ENCODE data around the gene C2CD2L.

Gene C2CD2L

GRCh38 chr11:119116235-119116594, 9.1 kb downstream of the C2CD2L start:
- ATAC-seq, result no peak
- TF ChIP-seq ZNF565 (CRISPR knock-in tag; conservative IDR thresholded peaks at IDR 0.05; ENCODE audit: low read depth), result no peak

GRCh38 chr11:119116601-119117000, 9.5 kb downstream of the C2CD2L start:
- TF ChIP-seq CSDC2 (CRISPR knock-in tag; IDR thresholded peaks at IDR 0.05) (no peak), ARNTL (CRISPR knock-in tag; IDR thresholded peaks at IDR 0.05; ENCODE audit: borderline replicate concordance, low read depth) (no peak), ZC3H10 (CRISPR knock-in tag; IDR thresholded peaks at IDR 0.05) (no peak), ESRRG (CRISPR knock-in tag; IDR thresholded peaks at IDR 0.05) (no peak), GLIS3 (CRISPR knock-in tag; IDR thresholded peaks at IDR 0.05) (no peak), TCF4 (CRISPR knock-in tag; IDR thresholded peaks at IDR 0.05; ENCODE audit: borderline replicate concordance) (no peak), ZNF70 (CRISPR knock-in tag; IDR thresholded peaks at IDR 0.05) (no peak), POU6F1 (CRISPR knock-in tag; IDR thresholded peaks at IDR 0.05; ENCODE audit: borderline replicate concordance, low read depth) (no peak), PPARA (CRISPR knock-in tag; IDR thresholded peaks at IDR 0.05; ENCODE audit: borderline replicate concordance) (no peak), TSHZ2 (CRISPR knock-in tag; IDR thresholded peaks at IDR 0.05) (no peak), ZFP3 (CRISPR knock-in tag; IDR thresholded peaks at IDR 0.05) (no peak), ZFP30 (CRISPR knock-in tag; IDR thresholded peaks at IDR 0.05) (no peak), ISL1 (CRISPR knock-in tag; IDR thresholded peaks at IDR 0.05) (no peak), BACH2 (CRISPR knock-in tag; IDR thresholded peaks at IDR 0.05; ENCODE audit: borderline replicate concordance) (no peak), CSRNP3 (CRISPR knock-in tag; IDR thresholded peaks at IDR 0.05) (no peak)
- ATAC-seq, result no peak

- ATAC-seq, result no peak
- TF ChIP-seq TOX (CRISPR knock-in tag; IDR thresholded peaks at IDR 0.05; ENCODE audit: borderline replicate concordance) (no peak), CSRNP3 (CRISPR knock-in tag; IDR thresholded peaks at IDR 0.05) (no peak), ZFP30 (CRISPR knock-in tag; IDR thresholded peaks at IDR 0.05) (no peak), GLIS3 (CRISPR knock-in tag; IDR thresholded peaks at IDR 0.05) (no peak), ZNF70 (CRISPR knock-in tag; IDR thresholded peaks at IDR 0.05) (no peak), ZNF8 (CRISPR knock-in tag; IDR thresholded peaks at IDR 0.05) (no peak), ZNF565 (CRISPR knock-in tag; conservative IDR thresholded peaks at IDR 0.05; ENCODE audit: low read depth) (no peak), BACH2 (CRISPR knock-in tag; IDR thresholded peaks at IDR 0.05; ENCODE audit: borderline replicate concordance) (no peak), ESRRG (CRISPR knock-in tag; IDR thresholded peaks at IDR 0.05) (no peak), ZC3H10 (CRISPR knock-in tag; IDR thresholded peaks at IDR 0.05) (no peak), PATZ1 (CRISPR knock-in tag; IDR thresholded peaks at IDR 0.05; ENCODE audit: borderline replicate concordance) (no peak), TSHZ2 (CRISPR knock-in tag; IDR thresholded peaks at IDR 0.05) (no peak), CSDC2 (CRISPR knock-in tag; IDR thresholded peaks at IDR 0.05) (no peak)
These were observed 10.0 kb downstream of the C2CD2L start for GRCh38 chr11:119117004-119117706.
